ENCODE measurements around the gene TP53RK.

TP53RK gene

DNA sequence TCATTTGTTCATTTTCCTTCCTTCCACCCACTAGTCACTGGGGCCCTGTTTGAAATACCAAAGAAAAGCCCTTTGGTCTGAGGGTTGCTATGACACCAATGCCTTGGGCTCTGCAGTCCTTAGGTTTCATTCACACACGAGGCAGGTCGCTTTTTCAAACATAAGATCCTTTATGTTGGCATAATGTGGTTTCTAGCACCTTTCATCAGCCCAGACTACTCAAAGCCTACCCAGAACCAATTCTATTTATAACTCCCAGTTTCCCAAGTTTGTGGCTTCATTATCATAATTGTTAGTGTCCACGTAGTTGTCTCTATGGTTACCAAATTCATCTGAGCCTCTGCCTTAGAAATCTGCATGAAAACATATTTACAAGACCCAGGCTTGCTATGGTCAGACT lies 6.6 kb upstream of the TP53RK start:
- H3K4me3 ChIP-seq (ENCODE audit: low read depth, low read length), result no peak overlapping the region
- TF ChIP-seq, protein P1, sequence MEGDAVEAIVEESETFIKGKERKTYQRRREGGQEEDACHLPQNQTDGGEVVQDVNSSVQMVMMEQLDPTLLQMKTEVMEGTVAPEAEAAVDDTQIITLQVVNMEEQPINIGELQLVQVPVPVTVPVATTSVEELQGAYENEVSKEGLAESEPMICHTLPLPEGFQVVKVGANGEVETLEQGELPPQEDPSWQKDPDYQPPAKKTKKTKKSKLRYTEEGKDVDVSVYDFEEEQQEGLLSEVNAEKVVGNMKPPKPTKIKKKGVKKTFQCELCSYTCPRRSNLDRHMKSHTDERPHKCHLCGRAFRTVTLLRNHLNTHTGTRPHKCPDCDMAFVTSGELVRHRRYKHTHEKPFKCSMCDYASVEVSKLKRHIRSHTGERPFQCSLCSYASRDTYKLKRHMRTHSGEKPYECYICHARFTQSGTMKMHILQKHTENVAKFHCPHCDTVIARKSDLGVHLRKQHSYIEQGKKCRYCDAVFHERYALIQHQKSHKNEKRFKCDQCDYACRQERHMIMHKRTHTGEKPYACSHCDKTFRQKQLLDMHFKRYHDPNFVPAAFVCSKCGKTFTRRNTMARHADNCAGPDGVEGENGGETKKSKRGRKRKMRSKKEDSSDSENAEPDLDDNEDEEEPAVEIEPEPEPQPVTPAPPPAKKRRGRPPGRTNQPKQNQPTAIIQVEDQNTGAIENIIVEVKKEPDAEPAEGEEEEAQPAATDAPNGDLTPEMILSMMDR (IDR thresholded peaks at IDR 0.05; ENCODE audit: borderline replicate concordance, insufficient read depth, low read depth, low read length), result no peak

DNA sequence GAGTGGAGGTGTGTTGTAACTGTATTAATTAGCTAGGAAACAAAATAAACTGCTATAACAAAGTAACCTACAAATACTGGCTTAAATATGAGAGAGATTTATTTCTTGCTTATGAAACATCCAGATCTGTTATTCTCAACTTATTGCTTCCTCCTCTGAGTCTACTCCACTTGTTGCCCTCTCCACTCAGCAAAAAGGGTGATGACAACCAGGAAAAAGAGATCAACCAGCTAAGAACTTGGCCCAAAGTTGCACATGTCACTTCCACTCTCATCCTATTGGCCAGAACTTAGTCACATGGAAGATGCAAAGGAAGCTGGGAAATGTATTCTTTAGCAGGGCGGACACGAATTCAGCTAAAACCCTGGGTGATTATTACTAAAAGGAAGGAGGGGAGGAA lies 5.2 kb upstream of the TP53RK start:
- TF ChIP-seq, protein P1 (IDR thresholded peaks at IDR 0.05; ENCODE audit: borderline replicate concordance, insufficient read depth, low read depth, low read length), result no peak
- H3K4me3 ChIP-seq (ENCODE audit: low read depth, low read length), result no peak overlapping the region

DNA sequence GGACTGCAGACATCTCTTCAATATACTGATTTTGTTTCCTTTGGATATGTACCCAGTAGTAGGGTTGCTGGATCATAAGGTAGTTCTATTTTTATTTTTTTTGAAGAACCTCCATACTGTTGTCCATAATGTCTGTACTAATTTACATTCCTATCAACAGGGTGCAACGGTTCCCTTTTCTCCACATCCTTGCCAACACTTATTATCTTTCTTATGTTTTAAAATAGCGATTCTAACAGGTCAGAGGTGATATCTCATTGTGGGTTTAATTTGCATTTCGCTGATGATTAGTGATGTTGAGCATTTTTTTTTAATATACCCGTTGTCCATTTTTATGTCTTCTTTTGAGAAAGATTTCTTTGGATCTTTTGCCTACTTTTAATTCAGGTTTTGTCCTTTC lies 2.0 kb upstream of the TP53RK start:
- no peak overlapping the region for H3K4me3 ChIP-seq (ENCODE audit: low read depth, low read length)
- TF ChIP-seq, protein P1 (IDR thresholded peaks at IDR 0.05; ENCODE audit: borderline replicate concordance, insufficient read depth, low read depth, low read length), result no peak

DNA sequence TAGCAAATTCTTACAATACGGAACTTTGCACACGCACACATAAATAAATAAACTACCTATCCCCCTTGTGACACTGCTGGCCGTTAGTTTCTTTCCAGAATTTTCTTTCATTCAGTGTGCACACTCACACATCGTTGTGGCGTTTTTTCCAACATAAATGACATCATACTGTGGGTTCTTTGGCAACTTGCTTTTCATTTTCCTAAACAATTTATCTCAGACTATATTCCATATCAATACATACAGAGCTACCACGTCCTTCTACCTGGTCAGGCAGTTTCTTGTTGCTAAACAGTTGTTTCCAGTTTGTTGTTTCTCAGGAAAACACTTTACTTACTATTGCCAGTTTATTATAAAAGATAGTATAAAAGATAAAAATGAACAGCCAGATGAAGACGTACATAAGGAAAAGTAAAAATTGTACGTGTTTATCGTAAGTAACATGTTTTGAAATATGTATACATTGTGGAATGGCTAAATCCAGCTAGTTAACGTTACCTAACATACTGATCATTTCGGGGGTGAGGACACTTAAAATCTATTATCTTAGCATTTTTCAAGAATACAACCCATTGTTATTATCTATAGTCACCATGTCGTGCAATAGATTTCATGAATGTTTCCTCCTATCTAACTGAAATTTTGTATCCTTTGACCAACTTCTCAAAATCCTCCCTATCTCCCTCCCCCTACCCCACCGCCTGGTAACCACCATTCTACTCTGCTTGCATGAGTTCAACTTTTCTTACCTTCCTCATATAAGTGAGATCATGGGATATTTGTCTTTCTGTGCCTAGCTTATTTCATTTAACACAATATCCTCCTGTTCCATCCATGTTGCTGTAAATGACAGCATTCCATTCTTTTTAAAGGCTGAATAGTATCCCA lies 1.2 kb upstream of the TP53RK start:
- H3K4me3 ChIP-seq (ENCODE audit: low read depth, low read length), result no peak overlapping the region
- TF ChIP-seq, protein P1 (IDR thresholded peaks at IDR 0.05; ENCODE audit: borderline replicate concordance, insufficient read depth, low read depth, low read length), result no peak

DNA sequence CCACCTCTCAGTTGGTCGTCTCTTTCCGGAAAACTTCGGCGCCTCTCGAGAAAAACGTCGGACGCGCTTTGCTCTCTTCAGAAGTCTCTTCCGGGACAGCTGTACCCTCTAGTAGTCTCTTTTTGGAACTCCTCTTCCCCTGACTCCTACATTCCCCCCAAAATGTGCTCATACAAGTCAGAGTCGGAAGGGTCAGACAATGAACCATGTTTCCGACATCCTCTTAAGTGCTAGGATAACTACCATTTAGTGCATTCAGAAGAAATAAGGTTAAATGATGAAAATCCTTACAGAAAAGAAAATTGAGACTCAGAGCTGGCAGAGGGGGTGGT lies 476 bp upstream of the TP53RK start:
- peak overlapping the region; percentile 79 for H3K4me3 ChIP-seq (ENCODE audit: low read depth, low read length)
- TF ChIP-seq, protein P1 (IDR thresholded peaks at IDR 0.05; ENCODE audit: borderline replicate concordance, insufficient read depth, low read depth, low read length), result no peak

DNA sequence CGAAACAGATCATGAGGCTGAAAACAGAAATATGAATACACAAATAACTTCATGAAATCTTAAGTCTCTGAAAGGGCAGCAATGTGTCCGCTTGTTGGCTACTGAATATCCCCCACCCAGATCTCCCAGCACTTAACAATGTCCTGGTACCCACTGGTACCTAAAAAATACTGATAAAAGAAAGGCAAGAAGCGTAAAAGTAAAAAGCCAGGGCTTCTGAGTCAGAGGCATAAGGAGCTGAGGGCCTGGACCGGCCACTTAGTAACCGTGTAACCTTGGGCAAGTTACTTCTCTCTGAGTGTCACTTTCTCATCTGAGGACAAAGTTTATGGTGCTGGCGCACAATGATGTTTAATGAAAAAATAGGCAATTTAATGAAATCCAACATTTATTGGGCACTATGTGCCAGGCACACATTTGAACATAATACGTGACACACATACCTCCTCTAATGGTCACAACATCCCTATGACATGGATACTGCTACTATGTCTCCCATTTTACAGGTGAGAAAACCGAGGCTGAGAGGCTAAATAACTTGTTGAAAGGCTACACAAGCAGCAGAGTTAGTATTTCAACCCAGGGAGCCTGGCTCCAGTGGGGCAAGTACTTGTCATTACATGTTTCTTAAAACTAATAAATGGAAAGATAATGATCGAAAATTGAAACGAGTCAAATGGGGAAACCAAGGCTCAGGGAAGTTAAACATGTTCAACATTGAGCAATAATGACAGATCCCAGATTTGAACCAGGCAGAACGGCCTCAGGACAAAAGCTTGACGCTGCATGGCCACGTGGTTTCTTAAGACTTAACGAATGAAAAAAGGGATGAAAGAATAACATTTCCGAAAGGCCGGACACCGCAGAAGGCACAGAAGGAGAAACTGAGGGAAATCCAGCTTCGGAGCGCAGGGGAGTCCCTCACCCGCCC lies 828 bp downstream of the TP53RK start:
- TF ChIP-seq, protein P1 (IDR thresholded peaks at IDR 0.05; ENCODE audit: borderline replicate concordance, insufficient read depth, low read depth, low read length), result no peak
- H3K4me3 ChIP-seq (ENCODE audit: low read depth, low read length), result peak overlapping the region; percentile 79
